B cell (primary cell): Measurements from ENCODE around the gene JMJD1C. TPM values are rescaled to one million over a fixed set of nuclear protein-coding genes. Genes with fewer than 3 reads are reported as not detected.

Source experiments
- ATAC-seq: fragments of 200-7000 bp; cut with Tn5 transposase; one replicate; pipeline ENCODE4 v1.10.0; 2021; ENCODE audit warnings: low read depth, mild to moderate bottlenecking, moderate number of reproducible peaks, moderate library complexity
- CTCF ChIA-PET: fragments of 350-600 bp; sonication (Branson Sonifier 250); formaldehyde crosslinking; loops from one replicate; lab custom pipeline; 2021; ENCODE audit warnings: antibody characterized with exemption, inconsistent platforms; lab: Charles Lee
- POLR2A ChIA-PET: fragments of 350-600 bp; sonication (Branson Sonifier 250); formaldehyde crosslinking; loops from one replicate; lab custom pipeline; 2021; ENCODE audit warnings: antibody characterized with exemption; lab: Charles Lee
- DNase-seq: peaks from one replicate; pipeline ENCODE4 v3.0.0; 2013
- H2AFZ ChIP-seq: 2 replicates; pipeline ENCODE4 v1.6.1; 2012; ENCODE audit warnings: mild to moderate bottlenecking, low read depth, low read length; ENCODE audit not compliant: insufficient read depth, poor library complexity, severe bottlenecking
- H3K27ac ChIP-seq, 2 donors: 1 replicate in 1 of 2; 2 replicates in 1 of 2; pipeline ENCODE4 v1.5.1; 2012 to 2013; ENCODE audit warnings: low read length in 2 of 2, mild to moderate bottlenecking in 2 of 2, moderate library complexity in 1 of 2
- H3K27me3 ChIP-seq, 4 experiments: fragments of 200-600 bp in 1 of 4; sonication (generic) in 1 of 4; replicated peaks in 1 of 4; 1 replicate in 2 of 4; 2 replicates in 2 of 4; pipeline versions ENCODE4 v1.6.1 to v1.7.0; 2013 to 2016; ENCODE audit warnings: low read length in 3 of 4, mild to moderate bottlenecking in 2 of 4, mixed read lengths in 1 of 4, moderate library complexity in 1 of 4; ENCODE audit not compliant: insufficient read depth in 4 of 4, control insufficient read depth in 3 of 4; ENCODE audit errors: control extremely low read depth in 1 of 4
- H3K36me3 ChIP-seq, 2 experiments: replicated peaks in 1 of 2; 1 replicate in 1 of 2; 2 replicates in 1 of 2; pipeline versions ENCODE4 v1.6.1 to v1.7.1; 2013; ENCODE audit warnings: low read length in 1 of 2; ENCODE audit not compliant: insufficient read depth in 2 of 2, control insufficient read depth in 1 of 2; ENCODE audit errors: control extremely low read depth in 1 of 2, extremely low read depth in 1 of 2
- H3K4me1 ChIP-seq, 2 donors: fragments of 200-600 bp in 1 of 2; sonication (generic) in 1 of 2; 1 replicate in 1 of 2; 2 replicates in 1 of 2; pipeline versions ENCODE4 v1.5.1 to v1.6.1; 2013 to 2017; ENCODE audit warnings: low read length in 2 of 2; ENCODE audit not compliant: control insufficient read depth in 2 of 2, insufficient read depth in 2 of 2
- H3K4me2 ChIP-seq: replicated peaks from 2 replicates; pipeline ENCODE3; 2012; ENCODE audit warnings: mild to moderate bottlenecking, low read depth, low read length; ENCODE audit not compliant: poor library complexity, severe bottlenecking
- H3K4me3 ChIP-seq, 5 experiments: fragments of 200-600 bp in 1 of 5; sonication (generic) in 1 of 5; 1 replicate in 3 of 5; 2 replicates in 2 of 5; pipeline versions ENCODE4 v1.5.1 to v1.7.0; 2011 to 2016; ENCODE audit warnings: low read length in 4 of 5, mild to moderate bottlenecking in 4 of 5, low read depth in 2 of 5, control low read depth in 1 of 5, moderate library complexity in 1 of 5; ENCODE audit not compliant: insufficient read depth in 1 of 5; ENCODE audit errors: control extremely low read depth in 1 of 5, extremely low read depth in 1 of 5
- H3K79me2 ChIP-seq: fragments of 200-600 bp; sonication (generic); one replicate; pipeline ENCODE4 v1.6.0; 2016; ENCODE audit warnings: low read length; ENCODE audit not compliant: control insufficient read depth, insufficient read depth
- H3K9ac ChIP-seq: fragments of 200-600 bp; sonication (generic); 2 replicates; pipeline ENCODE4 v1.6.1; 2017; ENCODE audit warnings: mild to moderate bottlenecking, low read length, moderate library complexity
- H3K9me3 ChIP-seq, 3 donors: one replicate each; pipeline versions ENCODE4 v1.6.1 to v1.7.1; 2013; ENCODE audit warnings: low read length in 2 of 3; ENCODE audit not compliant: control insufficient read depth in 2 of 3, insufficient read depth in 1 of 3; ENCODE audit errors: control extremely low read depth in 1 of 3
- H4K20me1 ChIP-seq: 2 replicates; pipeline ENCODE4 v1.6.0; 2012; ENCODE audit warnings: mild to moderate bottlenecking, low read length; ENCODE audit not compliant: insufficient read depth, control insufficient read depth, poor library complexity, severe bottlenecking
- H3K27ac Mint-ChIP-seq: one replicate; pipeline ENCODE4 v1.8.0; 2021; ENCODE audit warnings: mixed read lengths
- H3K27me3 Mint-ChIP-seq: one replicate; pipeline ENCODE4 v1.8.0; 2021; ENCODE audit warnings: mixed read lengths
- H3K4me1 Mint-ChIP-seq: one replicate; pipeline ENCODE4 v1.8.0; 2021; ENCODE audit warnings: mixed read lengths
- H3K4me3 Mint-ChIP-seq: one replicate; pipeline ENCODE4 v1.8.0; 2021; ENCODE audit warnings: mixed read lengths
- H3K9me3 Mint-ChIP-seq: one replicate; pipeline ENCODE4 v1.8.0; 2022; ENCODE audit warnings: mixed read lengths; ENCODE audit not compliant: insufficient read depth
- CTCF ChIP-seq: fragments of 200-600 bp; IDR thresholded peaks from one replicate; pipeline ENCODE4 v1.8.0; 2022; ENCODE audit warnings: antibody characterized with exemption, mild to moderate bottlenecking
- EZH2 ChIP-seq: IDR thresholded peaks from 2 replicates; pipeline ENCODE4 v1.6.1; 2012; ENCODE audit warnings: borderline replicate concordance, low read depth, mild to moderate bottlenecking, moderate library complexity, low read length; ENCODE audit not compliant: insufficient read depth, poor library complexity, severe bottlenecking
- WGBS: methylation state at CpG from one replicate; pipeline ENCODE4 v1.1.5; 2013; ENCODE audit warnings: missing lambda C conversion rate; ENCODE audit not compliant: insufficient coverage; 5-methylcytosine and 5-hydroxymethylcytosine counted together
- intact Hi-C: fragments of 100-400 bp; cut with micrococcal nuclease; formaldehyde crosslinking; loops from one replicate; pipeline ENCODE4 v1.10.0; 2022
- polyA plus RNA-seq: library from polyadenylated mRNA; depleted of rRNA; stranded (reverse); fragments of >200 nt; gene quantifications from 2 replicates; pipeline ENCODE4 v1.2.3, GENCODE V29; 2012
- total RNA-seq, 2 donors: library from RNA; stranded (reverse); fragments of 120-200 nt in 1 of 2; gene quantifications; 1 replicate in 1 of 2; 2 replicates in 1 of 2; pipeline versions ENCODE4 v1.2.3 to v1.2.4, GENCODE V29; 2013 to 2022

JMJD1C gene
- total and polyA plus RNA-seq, 2 donors (not counting 1 experiment from before 2014, with no cell fraction given), result 81.8 to 235 TPM

GRCh38 chr10:63206997-63207811 lies 258.6 kb downstream of the JMJD1C start:
- WGBS, result 75% methylated on average over 5 of the region's 7 CpGs
- peaks cover 61% of the 10 kb centered on the region for H4K20me1 ChIP-seq
- H3K4me2 ChIP-seq, result peak overlapping the region; percentile 7
- H3K79me2 ChIP-seq, result peaks cover 96% of the 10 kb centered on the region
- peak overlapping the region; percentile 64 for H3K4me3 Mint-ChIP-seq
- no peak overlapping the region for H3K9ac ChIP-seq
- H3K27ac ChIP-seq, result peak overlapping the region in 1 of 2 donors; percentile 39
- peaks cover 2% of the 10 kb centered on the region for H3K9me3 Mint-ChIP-seq
- ChIA-PET POLR2A (interaction anchor here (0.5 kb wide), 1 partner anchor 275 kb away, joined by 3 read pairs; no protein-coding TSS in a partner anchor), CTCF (interaction anchor here (0.7 to 3.5 kb wide), 5 partner anchors 9 to 513 kb away, joined by 3 to 12 read pairs (median 4); no protein-coding TSS in a partner anchor)
- no peak overlapping the region for H3K4me3 ChIP-seq
- H3K9me3 ChIP-seq, result no peaks in the 10 kb centered on the region
- peaks cover 29 to 30% of the 10 kb centered on the region in 2 donors for H3K4me1 ChIP-seq
- DNase-seq (no peak), ATAC-seq (peak; percentile 61)
- no peak overlapping the region for H2AFZ ChIP-seq
- H3K27me3 ChIP-seq, result no peaks in the 10 kb centered on the region
- H3K27me3 Mint-ChIP-seq, result no peaks in the 10 kb centered on the region
- peak overlapping the region; percentile 76 for H3K27ac Mint-ChIP-seq
- intact Hi-C loops, result loop anchor here (5.0 kb wide), 1 partner anchor 40 kb away; no protein-coding TSS in a partner anchor
- peaks cover 59% of the 10 kb centered on the region for H3K4me1 Mint-ChIP-seq
- TF ChIP-seq CTCF (no peak), EZH2 (no peak)
- H3K36me3 ChIP-seq, result peaks cover 18 to 78% of the 10 kb centered on the region in 2 experiments

GRCh38 chr10:63206576-63206975 lies 259.2 kb downstream of the JMJD1C start:
- Histone ChIP-seq H3K27ac (no peak overlapping the region), H3K79me2 (peaks cover 96% of the 10 kb centered on the region), H2AFZ (no peak overlapping the region), H3K27me3 (no peaks in the 10 kb centered on the region), H3K4me2 (peak overlapping the region; percentile 7), H3K4me1 (peaks cover 29 to 30% of the 10 kb centered on the region in 2 donors), H3K36me3 (peaks cover 19 to 76% of the 10 kb centered on the region in 2 experiments), H4K20me1 (peaks cover 59% of the 10 kb centered on the region), H3K4me3 (no peak overlapping the region), H3K9ac (peak overlapping the region; percentile 18), H3K9me3 (no peaks in the 10 kb centered on the region)
- DNase-seq, result no peak
- H3K9me3 Mint-ChIP-seq, result no peaks in the 10 kb centered on the region
- POLR2A ChIA-PET, result interaction anchor here (0.5 kb wide), 1 partner anchor 274 kb away, joined by 3 read pairs; no protein-coding TSS in a partner anchor
- H3K4me3 Mint-ChIP-seq, result peak overlapping the region; percentile 64
- peaks cover 59% of the 10 kb centered on the region for H3K4me1 Mint-ChIP-seq
- peak overlapping the region; percentile 74 for H3K27ac Mint-ChIP-seq
- TF ChIP-seq EZH2 (no peak), CTCF (no peak)
- H3K27me3 Mint-ChIP-seq, result no peaks in the 10 kb centered on the region
- intact Hi-C loops, result loop anchor here (5.0 kb wide), 1 partner anchor 39 kb away; no protein-coding TSS in a partner anchor
- CTCF ChIA-PET, result interaction anchor here (1.5 to 3.5 kb wide), 3 partner anchors 11 to 514 kb away, joined by 5 to 12 read pairs (median 7); no protein-coding TSS in a partner anchor
- ATAC-seq, result no peak
